ENCODE measurements around the gene RNF32. TPM values are rescaled to one million over a fixed set of nuclear protein-coding genes. Genes with fewer than 3 reads are reported as not detected.
"Not testable (repeated sequence)": the region's sequence is repeated elsewhere in the genome, so short reads cannot be mapped to it uniquely, and the experiment has no call there.

RNF32 gene
- total RNA-seq, 2 donors from 2014 or later: 0.79 TPM; not detected in 1

GRCh38 chr7:156635529-156636385 is 4.8 kb upstream of the RNF32 start:
- no peak for TF ChIP-seq CTCF (IDR thresholded peaks at IDR 0.05)
- H3K4me1 ChIP-seq: peaks cover 0 to 8% of the 10 kb centered on the region in 2 donors
- H3K9me3 ChIP-seq: no peaks in the 10 kb centered on the region
- H3K36me3 ChIP-seq: no peaks in the 10 kb centered on the region
- no peaks in the 10 kb centered on the region for H3K27me3 ChIP-seq
- H3K27ac ChIP-seq: no peak overlapping the region
- no peak overlapping the region for H3K4me3 ChIP-seq
- no peak for DNase-seq (ENCODE audit: low spot score)

GRCh38 chr7:156637093-156637492 is 3.5 kb upstream of the RNF32 start:
- not testable (repeated sequence) for H3K4me3 ChIP-seq; H3K36me3 ChIP-seq; DNase-seq (ENCODE audit: low spot score); H3K27me3 ChIP-seq; H3K27ac ChIP-seq; H3K9me3 ChIP-seq
- H3K4me1 ChIP-seq: peaks cover 0 to 12% of the 10 kb centered on the region in 2 donors

GRCh38 chr7:156638443-156639077 is 2.0 kb upstream of the RNF32 start:
- no peak overlapping the region for H3K27ac ChIP-seq
- no peaks in the 10 kb centered on the region for H3K9me3 ChIP-seq
- no peak overlapping the region for H3K4me3 ChIP-seq
- DNase-seq (ENCODE audit: low spot score): no peak
- TF ChIP-seq CTCF (IDR thresholded peaks at IDR 0.05): no peak
- peaks cover 0 to 12% of the 10 kb centered on the region in 2 donors for H3K4me1 ChIP-seq
- no peaks in the 10 kb centered on the region for H3K36me3 ChIP-seq
- no peaks in the 10 kb centered on the region for H3K27me3 ChIP-seq

DNA sequence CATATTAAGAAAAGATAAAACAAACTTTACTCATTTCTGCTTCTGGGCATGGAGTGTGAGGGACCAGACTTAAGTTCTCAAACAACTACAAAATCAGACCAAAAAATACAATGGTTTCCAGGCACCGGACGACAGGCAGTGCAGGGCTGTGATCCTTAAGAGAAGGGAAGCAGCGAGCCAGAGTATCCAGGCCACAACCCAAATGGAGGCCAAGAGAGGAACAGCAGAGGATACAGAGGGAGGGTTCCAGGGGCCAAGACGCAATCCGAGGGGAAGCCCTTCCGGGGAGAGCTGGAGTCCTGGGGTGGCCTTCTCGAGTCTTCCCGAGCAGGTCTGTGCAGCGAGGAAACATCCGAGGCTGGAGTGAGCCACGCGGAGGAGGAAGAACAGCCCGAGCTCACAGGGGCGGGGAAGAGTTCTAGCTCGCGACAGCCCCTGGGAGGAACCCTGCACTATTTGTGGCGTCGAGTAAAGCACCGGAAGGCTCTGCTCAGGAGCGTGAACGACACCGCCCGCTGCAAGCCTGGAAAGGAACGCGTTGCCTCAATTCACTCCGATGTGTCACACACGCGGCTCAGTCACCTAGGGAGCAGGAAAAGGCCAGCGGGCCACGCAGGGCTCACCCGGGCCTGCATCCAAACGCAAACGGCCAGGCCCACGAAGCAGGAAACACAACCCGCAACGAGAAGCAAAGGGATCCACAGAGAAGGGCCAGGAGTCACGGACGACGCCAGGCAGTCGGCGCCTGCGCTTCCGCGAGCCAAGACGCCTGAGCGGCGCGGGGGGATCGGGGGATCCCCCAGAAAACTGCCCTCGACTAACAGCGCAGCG is 933 bp upstream of the RNF32 start:
- Histone ChIP-seq H3K27ac (peak overlapping the region; percentile 77 to 80), H3K27me3 (no peaks in the 10 kb centered on the region), H3K4me1 (peaks cover 0 to 12% of the 10 kb centered on the region in 2 donors), H3K36me3 (no peaks in the 10 kb centered on the region), H3K4me3 (peak overlapping the region; percentile 66), H3K9me3 (no peaks in the 10 kb centered on the region)
- DNase-seq (ENCODE audit: low spot score): no peak
- TF ChIP-seq CTCF (IDR thresholded peaks at IDR 0.05): no peak

GRCh38 chr7:156640949-156641485 is 443 bp downstream of the RNF32 start:
- Histone ChIP-seq H3K27ac (peak overlapping the region; percentile 52 to 77), H3K27me3 (no peaks in the 10 kb centered on the region), H3K4me3 (peak overlapping the region; percentile 66), H3K4me1 (peaks cover 0 to 12% of the 10 kb centered on the region in 2 donors), H3K9me3 (no peaks in the 10 kb centered on the region), H3K36me3 (no peaks in the 10 kb centered on the region)
- no peak for DNase-seq (ENCODE audit: low spot score)
- TF ChIP-seq CTCF (IDR thresholded peaks at IDR 0.05): no peak
